ENCODE results near the gene PYGB.
"Not testable (repeated sequence)": the region's sequence is repeated elsewhere in the genome, so short reads cannot be mapped to it uniquely, and the experiment has no call there.

The PYGB gene

GRCh38 chr20:25297141-25297905 is 49.4 kb downstream of the PYGB start:
- DNase-seq = no peak

- DNase-seq = no peak
Measured at GRCh38 chr20:25299806-25300205, 51.9 kb downstream of the PYGB start.

GRCh38 chr20:25300496-25301170 is 52.7 kb downstream of the PYGB start:
- DNase-seq = no peak

- no peak for DNase-seq
Measured at GRCh38 chr20:25301357-25301920, 53.6 kb downstream of the PYGB start.

GRCh38 chr20:25302596-25302995 is 54.7 kb downstream of the PYGB start:
- no peak for DNase-seq

- no peak for DNase-seq
Measured at GRCh38 chr20:25303292-25304024, 55.6 kb downstream of the PYGB start.

- no peak for DNase-seq
Measured at GRCh38 chr20:25304025-25304549, 56.2 kb downstream of the PYGB start.

- no peak for DNase-seq
Measured at GRCh38 chr20:25306991-25307903, 59.4 kb downstream of the PYGB start.

GRCh38 chr20:25308083-25308491 is 60.2 kb downstream of the PYGB start:
- DNase-seq = no peak

- no peak for DNase-seq
Measured at GRCh38 chr20:25308671-25309394, 60.9 kb downstream of the PYGB start.

GRCh38 chr20:25309395-25310267 is 61.7 kb downstream of the PYGB start:
- no peak for DNase-seq

- DNase-seq = peak; percentile 74
Measured at GRCh38 chr20:25310268-25310920, 62.5 kb downstream of the PYGB start.

GRCh38 chr20:25310921-25311728 is 63.2 kb downstream of the PYGB start:
- DNase-seq = no peak

- DNase-seq = not testable (repeated sequence)
Measured at GRCh38 chr20:25312716-25313115, 64.8 kb downstream of the PYGB start.

- no peak for DNase-seq
Measured at GRCh38 chr20:25313593-25313992, 65.7 kb downstream of the PYGB start.

GRCh38 chr20:25314497-25315417 is 66.9 kb downstream of the PYGB start:
- DNase-seq = no peak

- DNase-seq = no peak
Measured at GRCh38 chr20:25315418-25316210, 67.7 kb downstream of the PYGB start.

All from CD4-positive, alpha-beta T cell treated with Interleukin-4 for 4 hours (primary cell).